ENCODE results near the gene ADAM8. TPM values are rescaled to one million over a fixed set of nuclear protein-coding genes. Genes with fewer than 3 reads are reported as not detected.

Gene ADAM8
- total RNA-seq, 1 experiment from 2014 or later = 113 TPM

DNA sequence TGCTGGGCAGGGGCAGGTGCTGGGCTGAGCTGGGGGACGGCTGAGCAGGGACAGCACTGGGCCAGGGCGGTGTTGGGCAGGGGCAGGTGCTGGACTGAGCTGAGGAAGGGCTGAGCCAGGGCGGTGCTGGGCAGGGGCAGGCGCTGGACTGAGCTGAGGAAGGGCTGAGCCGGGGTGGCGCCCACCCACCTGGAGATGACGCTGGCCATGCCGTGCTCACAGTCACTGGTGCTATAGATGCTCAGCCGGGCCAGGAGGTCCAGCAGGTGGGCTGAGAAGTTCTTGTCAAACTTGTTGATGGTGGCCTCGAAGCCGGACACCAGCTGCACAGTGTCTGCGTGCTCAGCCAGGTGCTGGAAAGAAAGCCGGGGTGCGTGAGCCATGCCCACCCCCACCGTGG, 4.4 kb upstream of the ADAM8 start:
- CTCF ChIA-PET = no interaction called here

GRCh38 chr10:133280391-133281059, 3.9 kb upstream of the ADAM8 start:
- H3K9me2 ChIP-seq (replicated peaks; ENCODE audit: low read length) = no peaks in the 10 kb centered on the region
- DNase-seq (no peak), ATAC-seq (no peak)
- BruUV-seq (replicated peaks) = no TSS peak
- no peaks in the 10 kb centered on the region for H3K9me3 ChIP-seq (ENCODE audit: low read length)
- TF ChIP-seq EZH2 (IDR thresholded peaks at IDR 0.05; ENCODE audit: low read length, unreplicated experiment) (no peak), EZH2phosphoT487 (IDR thresholded peaks at IDR 0.05; ENCODE audit: borderline replicate concordance, low read length) (no peak)
- TF ChIP-seq, protein P1, sequence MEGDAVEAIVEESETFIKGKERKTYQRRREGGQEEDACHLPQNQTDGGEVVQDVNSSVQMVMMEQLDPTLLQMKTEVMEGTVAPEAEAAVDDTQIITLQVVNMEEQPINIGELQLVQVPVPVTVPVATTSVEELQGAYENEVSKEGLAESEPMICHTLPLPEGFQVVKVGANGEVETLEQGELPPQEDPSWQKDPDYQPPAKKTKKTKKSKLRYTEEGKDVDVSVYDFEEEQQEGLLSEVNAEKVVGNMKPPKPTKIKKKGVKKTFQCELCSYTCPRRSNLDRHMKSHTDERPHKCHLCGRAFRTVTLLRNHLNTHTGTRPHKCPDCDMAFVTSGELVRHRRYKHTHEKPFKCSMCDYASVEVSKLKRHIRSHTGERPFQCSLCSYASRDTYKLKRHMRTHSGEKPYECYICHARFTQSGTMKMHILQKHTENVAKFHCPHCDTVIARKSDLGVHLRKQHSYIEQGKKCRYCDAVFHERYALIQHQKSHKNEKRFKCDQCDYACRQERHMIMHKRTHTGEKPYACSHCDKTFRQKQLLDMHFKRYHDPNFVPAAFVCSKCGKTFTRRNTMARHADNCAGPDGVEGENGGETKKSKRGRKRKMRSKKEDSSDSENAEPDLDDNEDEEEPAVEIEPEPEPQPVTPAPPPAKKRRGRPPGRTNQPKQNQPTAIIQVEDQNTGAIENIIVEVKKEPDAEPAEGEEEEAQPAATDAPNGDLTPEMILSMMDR (conservative IDR thresholded peaks at IDR 0.05; ENCODE audit: low read depth, low read length) = no peak
- intact Hi-C loops (cut with micrococcal nuclease) = no loop called here
- H3K27me3 ChIP-seq (ENCODE audit: low read length) = no peaks in the 10 kb centered on the region
- CTCF ChIA-PET = no interaction called here
- H3K9ac ChIP-seq (ENCODE audit: low read length) = no peak overlapping the region
- H3F3A ChIP-seq (ENCODE audit: low read length, unreplicated experiment) = peaks cover 4% of the 10 kb centered on the region
- H4K20me1 ChIP-seq (ENCODE audit: low read length) = no peaks in the 10 kb centered on the region
- no peak overlapping the region for H3K4me3 ChIP-seq (ENCODE audit: low read length)
- peaks cover 43% of the 10 kb centered on the region for H3K4me1 ChIP-seq (ENCODE audit: insufficient read depth, low read length)
- H3K27ac ChIP-seq (ENCODE audit: low read length) = peak overlapping the region; percentile 98
- H3K79me2 ChIP-seq (ENCODE audit: low read length) = peaks cover 11% of the 10 kb centered on the region
- no peak overlapping the region for H2AFZ ChIP-seq (ENCODE audit: low read length)
- peaks cover 15% of the 10 kb centered on the region; the same call in 1 of the 2 replicates for H3K36me3 ChIP-seq (ENCODE audit: low read depth, low read length)
- no peak overlapping the region for H3K4me2 ChIP-seq (ENCODE audit: low read length)
- POLR2A ChIA-PET (ENCODE audit: unreplicated experiment) = interaction anchor here (0.6 kb wide), 1 partner anchor 13 kb away, joined by 3 read pairs; no protein-coding TSS in a partner anchor

More for the DNA sequence above, 4.4 kb upstream of the ADAM8 start:
- intact Hi-C loops (cut with micrococcal nuclease) = no loop called here
- no peak overlapping the region for H3K9ac ChIP-seq (ENCODE audit: low read length)
- no peaks in the 10 kb centered on the region for H3K9me3 ChIP-seq (ENCODE audit: low read length)
- H2AFZ ChIP-seq (ENCODE audit: low read length) = no peak overlapping the region
- H3K27me3 ChIP-seq (ENCODE audit: low read length) = no peaks in the 10 kb centered on the region
- H3K4me1 ChIP-seq (ENCODE audit: insufficient read depth, low read length) = peaks cover 37% of the 10 kb centered on the region
- no peak overlapping the region for H3K4me3 ChIP-seq (ENCODE audit: low read length)
- H4K20me1 ChIP-seq (ENCODE audit: low read length) = no peaks in the 10 kb centered on the region
- ATAC-seq (no peak), DNase-seq (no peak)
- no peaks in the 10 kb centered on the region for H3K9me2 ChIP-seq (replicated peaks; ENCODE audit: low read length)
- TF ChIP-seq EZH2phosphoT487 (IDR thresholded peaks at IDR 0.05; ENCODE audit: borderline replicate concordance, low read length) = no peak
- TF ChIP-seq EZH2 (IDR thresholded peaks at IDR 0.05; ENCODE audit: low read length, unreplicated experiment) = no peak
- TF ChIP-seq, protein P1 (conservative IDR thresholded peaks at IDR 0.05; ENCODE audit: low read depth, low read length) = no peak
- H3F3A ChIP-seq (ENCODE audit: low read length, unreplicated experiment) = peaks cover 4% of the 10 kb centered on the region
- no peak overlapping the region for H3K4me2 ChIP-seq (ENCODE audit: low read length)
- POLR2A ChIA-PET (ENCODE audit: unreplicated experiment) = no interaction called here
- H3K36me3 ChIP-seq (ENCODE audit: low read depth, low read length) = peaks cover 15% of the 10 kb centered on the region; the same call in 1 of the 2 replicates
- H3K79me2 ChIP-seq (ENCODE audit: low read length) = peaks cover 5% of the 10 kb centered on the region
- no TSS peak for BruUV-seq (replicated peaks)
- H3K27ac ChIP-seq (ENCODE audit: low read length) = no peak overlapping the region

Measured in PC-3 (cell line).